SK-N-SH treated with all-trans-retinoic acid at 6 μM for 48 hours (cell line): ENCODE data around the gene CACNB2.

Experiments used
- ATAC-seq: fragments of 200-7000 bp; cut with Tn5 transposase; 3 replicates; pipeline ENCODE4 v1.9.1; 2020; ENCODE audit warnings: mild to moderate bottlenecking, moderate library complexity
- ARNTL ChIP-seq: fragments of 450-650 bp; formaldehyde crosslinking; IDR thresholded peaks from 2 replicates; pipeline ENCODE4 v1.5.0; 2020; ENCODE audit warnings: low read depth, mild to moderate bottlenecking, moderate library complexity, borderline replicate concordance
- BACH2 ChIP-seq: fragments of 250-450 bp; sonication (Bioruptor Pico); IDR thresholded peaks from 2 replicates; pipeline ENCODE4 v1.9.0; 2021; ENCODE audit warnings: mild to moderate bottlenecking, borderline replicate concordance
- CREB5 ChIP-seq: fragments of 250-450 bp; sonication (Bioruptor Pico); IDR thresholded peaks from 2 replicates; pipeline ENCODE4 v1.5.1; 2020; ENCODE audit warnings: low read depth, mild to moderate bottlenecking, moderate library complexity
- CSDC2 ChIP-seq: fragments of 250-450 bp; sonication (Bioruptor Pico); IDR thresholded peaks from 2 replicates; pipeline ENCODE4 v1.5.0; 2020; ENCODE audit warnings: mild to moderate bottlenecking, moderate library complexity
- CSRNP3 ChIP-seq: fragments of 250-450 bp; sonication (Bioruptor Pico); IDR thresholded peaks from 2 replicates; pipeline ENCODE4 v1.5.1; 2021; ENCODE audit warnings: mild to moderate bottlenecking, moderate library complexity
- ESRRG ChIP-seq: fragments of 250-450 bp; sonication (Bioruptor Pico); IDR thresholded peaks from 2 replicates; pipeline ENCODE4 v1.6.1; 2021; ENCODE audit warnings: mild to moderate bottlenecking
- GLIS3 ChIP-seq: fragments of 250-450 bp; sonication (Bioruptor Pico); IDR thresholded peaks from 2 replicates; pipeline ENCODE4 v1.5.0; 2020; ENCODE audit warnings: mild to moderate bottlenecking, moderate library complexity
- ISL1 ChIP-seq: fragments of 250-450 bp; sonication (Bioruptor Pico); IDR thresholded peaks from 2 replicates; pipeline ENCODE4 v2.1.2; 2022; ENCODE audit warnings: mild to moderate bottlenecking, moderate library complexity
- OSR1 ChIP-seq: fragments of 250-450 bp; sonication (Bioruptor Pico); IDR thresholded peaks from 2 replicates; pipeline ENCODE4 v1.8.0; 2022; ENCODE audit warnings: moderate library complexity, mild to moderate bottlenecking, inconsistent platforms
- PATZ1 ChIP-seq: fragments of 250-450 bp; sonication (Bioruptor Pico); IDR thresholded peaks from 2 replicates; pipeline ENCODE4 v1.8.0; 2020; ENCODE audit warnings: mild to moderate bottlenecking, moderate library complexity, borderline replicate concordance
- POU6F1 ChIP-seq: fragments of 250-450 bp; sonication (Bioruptor Pico); IDR thresholded peaks from 2 replicates; pipeline ENCODE4 v1.8.0; 2021; ENCODE audit warnings: low read depth, mild to moderate bottlenecking, moderate library complexity, borderline replicate concordance
- PPARA ChIP-seq: fragments of 250-450 bp; sonication (Bioruptor Pico); IDR thresholded peaks from 2 replicates; pipeline ENCODE4 v1.5.0; 2020; ENCODE audit warnings: mild to moderate bottlenecking, borderline replicate concordance
- RARB ChIP-seq: fragments of 250-450 bp; sonication (Bioruptor Pico); IDR thresholded peaks from 2 replicates; pipeline ENCODE4 v1.8.0; 2021; ENCODE audit warnings: mild to moderate bottlenecking, moderate library complexity
- SNAI2 ChIP-seq: fragments of 250-450 bp; sonication (Bioruptor Pico); IDR thresholded peaks from 2 replicates; pipeline ENCODE4 v1.5.0; 2020; ENCODE audit warnings: mild to moderate bottlenecking, moderate library complexity
- TCF4 ChIP-seq: fragments of 250-450 bp; sonication (Bioruptor Pico); IDR thresholded peaks from 2 replicates; pipeline ENCODE4 v1.8.0; 2021; ENCODE audit warnings: mild to moderate bottlenecking, moderate library complexity, borderline replicate concordance
- TOX ChIP-seq: fragments of 250-450 bp; sonication (Bioruptor Pico); IDR thresholded peaks from 2 replicates; pipeline ENCODE4 v1.8.0; 2021; ENCODE audit warnings: mild to moderate bottlenecking, moderate library complexity, borderline replicate concordance
- TSHZ2 ChIP-seq: fragments of 250-450 bp; sonication (Bioruptor Pico); IDR thresholded peaks from 2 replicates; pipeline ENCODE4 v1.5.0; 2020; ENCODE audit warnings: mild to moderate bottlenecking, moderate library complexity
- ZFP3 ChIP-seq: fragments of 250-450 bp; sonication (Bioruptor Pico); IDR thresholded peaks from 2 replicates; pipeline ENCODE4 v1.5.0; 2020; ENCODE audit warnings: mild to moderate bottlenecking, moderate library complexity
- ZFP30 ChIP-seq: fragments of 450-650 bp; formaldehyde crosslinking; IDR thresholded peaks from 2 replicates; pipeline ENCODE4 v1.5.0; 2022; ENCODE audit warnings: mild to moderate bottlenecking, moderate library complexity
- ZNF565 ChIP-seq: fragments of 450-650 bp; formaldehyde crosslinking; conservative IDR thresholded peaks from 2 replicates; pipeline ENCODE4 v1.5.0; 2020; ENCODE audit warnings: low read depth, mild to moderate bottlenecking, moderate library complexity
- ZNF8 ChIP-seq: fragments of 450-650 bp; formaldehyde crosslinking; IDR thresholded peaks from 2 replicates; pipeline ENCODE4 v1.5.0; 2020; ENCODE audit warnings: mild to moderate bottlenecking, moderate library complexity

The CACNB2 gene

GRCh38 chr10:18572959-18573561 is 432.8 kb downstream of the CACNB2 start:
- no peak for ATAC-seq
- no peak for TF ChIP-seq TSHZ2 (CRISPR knock-in tag)
- TF ChIP-seq, all 23 proteins: peak for 0

GRCh38 chr10:18576586-18576985 is 436.4 kb downstream of the CACNB2 start:
- no peak for ATAC-seq
- TF ChIP-seq PATZ1 (CRISPR knock-in tag) = no peak
- TF ChIP-seq ZNF565 = no peak
- no peak for TF ChIP-seq RARB
- TF ChIP-seq GLIS3 = no peak
- TF ChIP-seq PPARA = no peak
- no peak for TF ChIP-seq TCF4 (CRISPR knock-in tag)
- no peak for TF ChIP-seq CSRNP3 (CRISPR knock-in tag)

- no peak for ATAC-seq
- TF ChIP-seq OSR1 (CRISPR knock-in tag) (no peak), ISL1 (CRISPR knock-in tag) (no peak), CREB5 (CRISPR knock-in tag) (no peak), POU6F1 (no peak), ZFP30 (CRISPR knock-in tag) (no peak), ARNTL (CRISPR knock-in tag) (no peak), SNAI2 (CRISPR knock-in tag) (no peak), ZNF565 (no peak), ZNF8 (CRISPR knock-in tag) (no peak), CSDC2 (CRISPR knock-in tag) (no peak), TCF4 (CRISPR knock-in tag) (no peak), PPARA (no peak), TOX (CRISPR knock-in tag) (no peak), ZFP3 (CRISPR knock-in tag) (no peak), ESRRG (CRISPR knock-in tag) (no peak), CSRNP3 (CRISPR knock-in tag) (no peak), BACH2 (CRISPR knock-in tag) (no peak)
These were observed 437.8 kb downstream of the CACNB2 start for GRCh38 chr10:18577823-18578685.
